Mesothelial cell of epicardium (in vitro differentiated cells): ENCODE results near the gene PPP1R3F. TPM values are rescaled to one million over a fixed set of nuclear protein-coding genes. Genes with fewer than 3 reads are reported as not detected.

Experiments
- DNase-seq, 2 experiments: peaks; one replicate each; pipeline ENCODE4 v3.0.0; 2021; ENCODE audit warnings: low spot score in 2 of 2; ENCODE audit not compliant: unreplicated experiment in 2 of 2
- H3K27ac Mint-ChIP-seq: 2 replicates; pipeline ENCODE4 v1.8.0; 2021; ENCODE audit warnings: mixed read lengths
- H3K27me3 Mint-ChIP-seq: 2 replicates; pipeline ENCODE4 v1.8.0; 2021; ENCODE audit warnings: low read depth, mixed read lengths
- H3K36me3 Mint-ChIP-seq: 2 replicates; pipeline ENCODE4 v1.8.0; 2021; ENCODE audit warnings: mixed read lengths
- H3K4me1 Mint-ChIP-seq: 2 replicates; pipeline ENCODE4 v1.8.0; 2021; ENCODE audit warnings: mixed read lengths
- H3K4me3 Mint-ChIP-seq: 2 replicates; pipeline ENCODE4 v1.8.0; 2021; ENCODE audit warnings: mild to moderate bottlenecking, moderate library complexity, mixed read lengths
- H3K9me3 Mint-ChIP-seq: 2 replicates; pipeline ENCODE4 v1.8.0; 2021; ENCODE audit warnings: mixed read lengths
- CTCF ChIP-seq: fragments of 200-600 bp; sonication (generic); IDR thresholded peaks from one replicate; pipeline ENCODE4 v1.5.0; 2021; ENCODE audit warnings: antibody characterized with exemption; ENCODE audit not compliant: unreplicated experiment
- total RNA-seq: library from RNA; stranded (reverse); gene quantifications from 3 replicates; pipeline ENCODE4 v1.2.1, GENCODE V29; 2021

Gene PPP1R3F
- total RNA-seq: 8.9 to 11.4 TPM (median 9.6 TPM) in 3 replicates

- Mint-ChIP-seq H3K9me3 (peaks cover 16% of the 10 kb centered on the region), H3K4me3 (peak within 1 kb of the TSS; percentile 87), H3K4me1 (peaks cover 24% of the 10 kb centered on the region), H3K27me3 (no peaks in the 10 kb centered on the region), H3K27ac (peak within 1 kb of the TSS; percentile 99), H3K36me3 (peaks cover 2% of the 10 kb centered on the region)
- no peak for DNase-seq
- TF ChIP-seq CTCF: no peak
Observed at GRCh38 chrX:49269767-49270248, at the start of gene PPP1R3F. Gene PPP1R3F, plus strand, starts transcription at chrX:49269793. Its CDS starts 77 bp downstream, at chrX:49269870.

GRCh38 chrX:49220100-49220499 is 49.5 kb upstream of the PPP1R3F start:
- no peak overlapping the region for H3K4me3 Mint-ChIP-seq
- DNase-seq: no peak
- H3K27ac Mint-ChIP-seq: no peak overlapping the region
- peaks cover 30% of the 10 kb centered on the region for H3K27me3 Mint-ChIP-seq
- no peaks in the 10 kb centered on the region for H3K4me1 Mint-ChIP-seq
- no peaks in the 10 kb centered on the region for H3K36me3 Mint-ChIP-seq
- peaks cover 5% of the 10 kb centered on the region for H3K9me3 Mint-ChIP-seq
- no peak for TF ChIP-seq CTCF

GRCh38 chrX:49221868-49222267 is 47.7 kb upstream of the PPP1R3F start:
- Mint-ChIP-seq H3K4me3 (no peak overlapping the region), H3K4me1 (no peaks in the 10 kb centered on the region), H3K36me3 (no peaks in the 10 kb centered on the region), H3K27me3 (peaks cover 36% of the 10 kb centered on the region), H3K9me3 (peaks cover 8% of the 10 kb centered on the region), H3K27ac (no peak overlapping the region)
- DNase-seq: no peak
- TF ChIP-seq CTCF: no peak

GRCh38 chrX:49225858-49226257 is 43.7 kb upstream of the PPP1R3F start:
- Mint-ChIP-seq H3K4me3 (no peak overlapping the region), H3K9me3 (peaks cover 18% of the 10 kb centered on the region), H3K36me3 (no peaks in the 10 kb centered on the region), H3K27me3 (peaks cover 25% of the 10 kb centered on the region), H3K27ac (no peak overlapping the region), H3K4me1 (peaks cover 6% of the 10 kb centered on the region)
- no peak for TF ChIP-seq CTCF
- DNase-seq: no peak

GRCh38 chrX:49226946-49227345 is 42.6 kb upstream of the PPP1R3F start:
- DNase-seq: no peak
- Mint-ChIP-seq H3K36me3 (no peaks in the 10 kb centered on the region), H3K27me3 (peaks cover 20% of the 10 kb centered on the region), H3K9me3 (peaks cover 18% of the 10 kb centered on the region), H3K4me3 (no peak overlapping the region), H3K4me1 (peaks cover 6% of the 10 kb centered on the region), H3K27ac (no peak overlapping the region)
- TF ChIP-seq CTCF: no peak

GRCh38 chrX:49227726-49228125 is 41.9 kb upstream of the PPP1R3F start:
- no peaks in the 10 kb centered on the region for H3K36me3 Mint-ChIP-seq
- H3K4me1 Mint-ChIP-seq: peaks cover 6% of the 10 kb centered on the region
- H3K27ac Mint-ChIP-seq: no peak overlapping the region
- DNase-seq: no peak
- TF ChIP-seq CTCF: no peak
- no peak overlapping the region for H3K4me3 Mint-ChIP-seq
- H3K27me3 Mint-ChIP-seq: peaks cover 20% of the 10 kb centered on the region
- peaks cover 20% of the 10 kb centered on the region for H3K9me3 Mint-ChIP-seq
